NB4 (cell line): ENCODE measurements around the gene MYO7B.
A peak's percentile ranks its signal among the peaks of the same experiment; 100 is the strongest.

ENCODE experiments used
- DNase-seq: peaks from one replicate; pipeline ENCODE4 v3.0.0; 2010; ENCODE audit warnings: low read depth
- H3K4me3 ChIP-seq: one replicate; pipeline ENCODE4 v1.5.1; 2011; ENCODE audit warnings: mild to moderate bottlenecking, low read depth, low read length, moderate library complexity
- CTCF ChIP-seq: IDR thresholded peaks from one replicate; pipeline ENCODE4 v1.5.1; 2012; ENCODE audit warnings: low read depth, low read length
- MAX ChIP-seq: IDR thresholded peaks from 2 replicates; pipeline ENCODE4 v1.6.1; 2011; ENCODE audit warnings: low read depth, low read length
- MYC ChIP-seq: IDR thresholded peaks from 2 replicates; pipeline ENCODE4 v1.6.1; 2011; ENCODE audit warnings: low read depth, low read length
- POLR2A ChIP-seq: IDR thresholded peaks from 2 replicates; pipeline ENCODE4 v1.6.1; 2011; ENCODE audit warnings: mild to moderate bottlenecking; ENCODE audit not compliant: insufficient read length; ENCODE audit errors: extremely low read depth

MYO7B gene

GRCh38 chr2:127589841-127590240 lies 54.4 kb downstream of the MYO7B start:
- TF ChIP-seq MAX (no peak), POLR2A (no peak), CTCF (no peak), MYC (no peak)
- H3K4me3 ChIP-seq = no peak overlapping the region
- DNase-seq = no peak

GRCh38 chr2:127590386-127591190 lies 55.1 kb downstream of the MYO7B start:
- no peak overlapping the region for H3K4me3 ChIP-seq
- DNase-seq = no peak
- TF ChIP-seq CTCF (no peak), POLR2A (no peak), MAX (no peak), MYC (no peak)

- TF ChIP-seq MYC (no peak; the same call in 1 of the 2 replicates), POLR2A (no peak), CTCF (peak; percentile 99)
- H3K4me3 ChIP-seq = no peak overlapping the region
- peak; percentile 80 for DNase-seq
These were observed 55.9 kb downstream of the MYO7B start for GRCh38 chr2:127591221-127591923.

- TF ChIP-seq MAX (no peak), MYC (no peak), POLR2A (no peak), CTCF (no peak)
- no peak for DNase-seq
- H3K4me3 ChIP-seq = no peak overlapping the region
These were observed 57.3 kb downstream of the MYO7B start for GRCh38 chr2:127592761-127593227.

GRCh38 chr2:127593228-127594115 lies 58.0 kb downstream of the MYO7B start:
- no peak for DNase-seq
- TF ChIP-seq CTCF (no peak), MAX (no peak), POLR2A (no peak), MYC (no peak)
- no peak overlapping the region for H3K4me3 ChIP-seq
